ENCODE measurements around the gene ULK4. TPM values are rescaled to one million over a fixed set of nuclear protein-coding genes. Genes with fewer than 3 reads are reported as not detected.

The ULK4 gene
- total RNA-seq, 1 experiment from 2014 or later = 6.3 TPM

GRCh38 chr3:41593774-41594173 is 368.1 kb downstream of the ULK4 start (continued):
- no peak for TF ChIP-seq ZNF274 (IDR thresholded peaks at IDR 0.05; ENCODE audit: low read depth, low read length)

- no peak for DNase-seq (ENCODE audit: low read depth, low spot score)
- TF ChIP-seq ZNF274 (IDR thresholded peaks at IDR 0.05; ENCODE audit: low read depth, low read length) (no peak), SP1 (IDR thresholded peaks at IDR 0.05; ENCODE audit: low read depth) (no peak), ZBTB33 (IDR thresholded peaks at IDR 0.05; ENCODE audit: extremely low read depth, insufficient replicate concordance, low read length) (no peak)
- Histone ChIP-seq H3K4me3 (replicated peaks in 1 of 2; ENCODE audit: low read depth in 1 of 2, low read length in 2 of 2) (no peak overlapping the region), H3K9me2 (ENCODE audit: insufficient read depth) (no peaks in the 10 kb centered on the region), H3K9ac (ENCODE audit: low read length) (no peak overlapping the region), H3K79me2 (ENCODE audit: insufficient read depth, low read length) (no peaks in the 10 kb centered on the region), H2AFZ (ENCODE audit: low read depth, low read length, poor library complexity, severe bottlenecking) (no peak overlapping the region), H4K20me1 (ENCODE audit: insufficient read depth) (no peaks in the 10 kb centered on the region), H3K9me3 (ENCODE audit: control insufficient read depth in 1 of 2, insufficient read depth in 1 of 2, low read depth in 1 of 2, low read length in 2 of 2) (no peaks in the 10 kb centered on the region), H3K4me1 (ENCODE audit: control insufficient read depth in 1 of 2, insufficient read depth in 2 of 2, low read length in 2 of 2) (no peaks in the 10 kb centered on the region), H3K27ac (ENCODE audit: low read depth, low read length) (no peak overlapping the region), H3K4me2 (ENCODE audit: low read length) (no peak overlapping the region), H3K27me3 (ENCODE audit: insufficient read depth, low read length) (no peaks in the 10 kb centered on the region), H3K36me3 (ENCODE audit: control insufficient read depth in 1 of 2, insufficient read depth in 2 of 2, low read length in 2 of 2) (no peaks in the 10 kb centered on the region)
- no TSS peak for BruUV-seq (replicated peaks)
- no peak for ATAC-seq
- CTCF ChIA-PET = no interaction called here
- POLR2A ChIA-PET = no interaction called here
- intact Hi-C loops (cut with micrococcal nuclease) = no loop called here
- RAD21 ChIA-PET (ENCODE audit: low non-redundant PET in 1 of 2, low total read pairs in 2 of 2, uncharacterized antibody in 2 of 2, unreplicated experiment in 2 of 2) = no interaction called here
Measured at GRCh38 chr3:41592753-41593510, 369.0 kb downstream of the ULK4 start.

GRCh38 chr3:41583014-41583413 is 378.9 kb downstream of the ULK4 start:
- Histone ChIP-seq H3K4me1 (ENCODE audit: control insufficient read depth in 1 of 2, insufficient read depth in 2 of 2, low read length in 2 of 2) (no peaks in the 10 kb centered on the region), H3K27me3 (ENCODE audit: insufficient read depth, low read length) (no peaks in the 10 kb centered on the region), H3K4me2 (ENCODE audit: low read length) (no peak overlapping the region), H3K9ac (ENCODE audit: low read length) (no peak overlapping the region), H3K79me2 (ENCODE audit: insufficient read depth, low read length) (no peaks in the 10 kb centered on the region), H3K9me3 (ENCODE audit: control insufficient read depth in 1 of 2, insufficient read depth in 1 of 2, low read depth in 1 of 2, low read length in 2 of 2) (no peaks in the 10 kb centered on the region), H4K20me1 (ENCODE audit: insufficient read depth) (no peaks in the 10 kb centered on the region), H3K27ac (ENCODE audit: low read depth, low read length) (no peak overlapping the region), H2AFZ (ENCODE audit: low read depth, low read length, poor library complexity, severe bottlenecking) (no peak overlapping the region), H3K9me2 (ENCODE audit: insufficient read depth) (no peaks in the 10 kb centered on the region), H3K4me3 (replicated peaks in 1 of 2; ENCODE audit: low read depth in 1 of 2, low read length in 2 of 2) (no peak overlapping the region), H3K36me3 (ENCODE audit: control insufficient read depth in 1 of 2, insufficient read depth in 2 of 2, low read length in 2 of 2) (no peaks in the 10 kb centered on the region)
- ChIA-PET CTCF (no interaction called here), POLR2A (no interaction called here), RAD21 (ENCODE audit: low non-redundant PET in 1 of 2, low total read pairs in 2 of 2, uncharacterized antibody in 2 of 2, unreplicated experiment in 2 of 2) (no interaction called here)
- ATAC-seq (no peak), DNase-seq (ENCODE audit: low read depth, low spot score) (no peak)
- no TSS peak for BruUV-seq (replicated peaks)
- intact Hi-C loops (cut with micrococcal nuclease) = no loop called here
- no peak for TF ChIP-seq FOSL1 (IDR thresholded peaks at IDR 0.05; ENCODE audit: low read depth)
- no peak for TF ChIP-seq YY1 (IDR thresholded peaks at IDR 0.05; ENCODE audit: extremely low read depth, insufficient replicate concordance, low read depth, low read length)
- no peak for TF ChIP-seq ZNF274 (IDR thresholded peaks at IDR 0.05; ENCODE audit: low read depth, low read length)
- no peak for TF ChIP-seq CBX3 (IDR thresholded peaks at IDR 0.05; ENCODE audit: low read depth)
- TF ChIP-seq ZFX (IDR thresholded peaks at IDR 0.05) = no peak
- TF ChIP-seq EGR1 (IDR thresholded peaks at IDR 0.05; ENCODE audit: low read depth) = no peak
- no peak for TF ChIP-seq POLR2AphosphoS5 (IDR thresholded peaks at IDR 0.05; ENCODE audit: low read depth, low read length)
- no peak for TF ChIP-seq ATF3 (IDR thresholded peaks at IDR 0.05)
- no peak for TF ChIP-seq REST (IDR thresholded peaks at IDR 0.05; ENCODE audit: low read depth)
- TF ChIP-seq SIN3A (IDR thresholded peaks at IDR 0.05; ENCODE audit: low read depth) = no peak
- TF ChIP-seq EZH2 (IDR thresholded peaks at IDR 0.05) = no peak
